Central memory CD8-positive, alpha-beta T cell (primary cell): ENCODE results near the gene IRF2.

Source experiments
- ATAC-seq: fragments of 150-1000 bp; cut with Tn5 transposase; replicated peaks from 2 replicates; pipeline ENCODE4 v1.10.0; 2022; ENCODE audit warnings: mild to moderate bottlenecking, moderate FRiP score, moderate number of reproducible peaks; ENCODE audit not compliant: poor library complexity, severe bottlenecking; ENCODE audit errors: extremely low read depth
- DNase-seq, 2 donors: peaks; one replicate each; pipeline ENCODE4 v3.0.0; 2021; ENCODE audit warnings: low spot score in 2 of 2
- H3K27ac Mint-ChIP-seq: one replicate; pipeline ENCODE4 v1.8.0; 2022; ENCODE audit warnings: low read depth, mild to moderate bottlenecking, moderate library complexity, mixed read lengths
- H3K27me3 Mint-ChIP-seq: one replicate; pipeline ENCODE4 v1.8.0; 2022; ENCODE audit warnings: mixed read lengths
- H3K36me3 Mint-ChIP-seq: one replicate; pipeline ENCODE4 v1.8.0; 2022; ENCODE audit warnings: mild to moderate bottlenecking, moderate library complexity, mixed read lengths; ENCODE audit not compliant: insufficient read depth
- H3K4me1 Mint-ChIP-seq: one replicate; pipeline ENCODE4 v1.8.0; 2022; ENCODE audit warnings: mixed read lengths
- H3K4me3 Mint-ChIP-seq: one replicate; pipeline ENCODE4 v1.8.0; 2022; ENCODE audit warnings: mild to moderate bottlenecking, moderate library complexity, mixed read lengths
- H3K9me3 Mint-ChIP-seq: one replicate; pipeline ENCODE4 v1.8.0; 2022; ENCODE audit warnings: mixed read lengths

IRF2 gene

DNA sequence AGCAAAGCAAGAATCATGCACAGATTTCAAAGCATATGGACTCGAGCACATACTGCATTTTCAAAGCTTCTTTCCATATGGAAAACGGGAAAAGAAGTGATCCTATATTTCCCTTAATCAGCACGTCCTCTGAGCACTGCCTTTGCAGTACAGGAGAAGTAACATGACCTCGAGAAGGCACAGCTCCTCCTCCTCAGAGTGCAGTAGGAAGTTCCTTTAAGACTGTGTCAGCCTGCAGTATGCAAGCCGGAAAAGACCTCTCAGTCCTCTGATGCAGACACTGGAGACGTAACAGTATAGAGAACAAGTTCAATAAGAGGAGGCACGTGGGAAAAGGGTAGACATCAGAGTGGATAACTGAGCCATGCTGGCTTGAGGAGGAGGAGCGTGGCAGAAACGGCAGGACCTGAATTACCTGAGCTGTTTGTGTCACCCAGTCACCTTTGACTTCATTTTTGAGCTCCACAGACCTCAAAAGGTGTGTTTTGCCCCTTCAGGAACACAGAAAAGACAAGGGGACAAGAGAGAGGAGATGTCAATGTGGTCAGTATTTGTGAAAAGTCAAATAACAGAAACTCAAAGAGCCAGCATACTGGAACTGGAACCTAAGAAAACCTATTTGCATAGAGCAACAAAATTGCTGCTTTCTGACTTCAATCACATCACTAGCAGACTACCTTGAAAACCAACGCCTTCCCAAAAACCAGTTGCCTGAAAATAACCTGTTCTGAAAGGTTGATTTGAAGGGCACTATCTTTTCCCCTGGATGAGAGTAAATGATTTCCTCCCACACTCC lies 20.8 kb downstream of the IRF2 start:
- H3K4me3 Mint-ChIP-seq = peak overlapping the region; percentile 54
- H3K9me3 Mint-ChIP-seq = no peaks in the 10 kb centered on the region
- peak; percentile 99 for ATAC-seq
- peaks cover 86% of the 10 kb centered on the region for H3K4me1 Mint-ChIP-seq
- H3K36me3 Mint-ChIP-seq = peaks cover 11% of the 10 kb centered on the region
- peak overlapping the region; percentile 87 for H3K27ac Mint-ChIP-seq
- no peaks in the 10 kb centered on the region for H3K27me3 Mint-ChIP-seq
- DNase-seq = peak in 1 of 2 donors; percentile 23

DNA sequence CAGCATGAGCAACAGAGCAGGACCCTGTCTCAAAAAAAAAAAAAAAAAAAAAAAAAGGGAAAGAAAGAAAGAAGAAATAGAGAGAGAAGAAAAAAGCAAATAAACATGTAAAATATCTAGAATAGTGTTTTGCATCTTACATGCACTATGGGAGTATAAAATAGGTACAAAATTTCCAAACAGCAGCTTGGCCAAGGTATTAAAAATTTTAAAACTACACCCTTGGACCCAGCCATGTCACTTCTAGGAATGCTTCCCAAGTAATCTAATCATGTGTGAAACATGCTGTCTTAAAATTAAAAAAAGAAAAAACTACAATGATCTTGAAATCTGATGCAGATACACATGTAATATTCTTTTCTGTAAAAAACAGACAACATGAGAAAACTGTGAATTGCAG lies 21.6 kb downstream of the IRF2 start:
- DNase-seq (no peak), ATAC-seq (no peak)
- Mint-ChIP-seq H3K4me3 (no peak overlapping the region), H3K36me3 (peaks cover 12% of the 10 kb centered on the region), H3K4me1 (peaks cover 86% of the 10 kb centered on the region), H3K27ac (no peak overlapping the region), H3K9me3 (no peaks in the 10 kb centered on the region), H3K27me3 (no peaks in the 10 kb centered on the region)

DNA sequence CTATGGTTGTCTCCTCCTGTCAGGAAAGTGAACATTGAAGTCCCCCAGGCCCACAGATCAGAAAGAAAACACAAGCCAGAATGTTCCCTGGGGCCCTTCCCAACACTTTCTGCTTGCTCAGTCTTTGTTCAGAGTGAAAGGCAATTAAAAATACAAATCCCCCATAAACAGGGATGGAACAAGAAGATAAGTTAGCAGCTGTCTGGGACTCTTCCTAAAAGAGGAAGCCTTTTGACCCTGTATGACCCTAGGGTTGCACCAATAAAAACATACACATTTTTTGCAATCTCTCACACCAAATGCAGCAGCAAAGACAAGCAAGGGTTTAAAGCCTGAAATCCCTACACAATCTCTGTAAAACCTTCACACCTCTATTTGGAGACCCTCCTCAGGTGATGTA lies 22.6 kb downstream of the IRF2 start:
- no peak for DNase-seq
- Mint-ChIP-seq H3K4me3 (no peak overlapping the region), H3K36me3 (peaks cover 16% of the 10 kb centered on the region), H3K9me3 (no peaks in the 10 kb centered on the region), H3K4me1 (peaks cover 86% of the 10 kb centered on the region), H3K27me3 (no peaks in the 10 kb centered on the region), H3K27ac (no peak overlapping the region)
- no peak for ATAC-seq

DNA sequence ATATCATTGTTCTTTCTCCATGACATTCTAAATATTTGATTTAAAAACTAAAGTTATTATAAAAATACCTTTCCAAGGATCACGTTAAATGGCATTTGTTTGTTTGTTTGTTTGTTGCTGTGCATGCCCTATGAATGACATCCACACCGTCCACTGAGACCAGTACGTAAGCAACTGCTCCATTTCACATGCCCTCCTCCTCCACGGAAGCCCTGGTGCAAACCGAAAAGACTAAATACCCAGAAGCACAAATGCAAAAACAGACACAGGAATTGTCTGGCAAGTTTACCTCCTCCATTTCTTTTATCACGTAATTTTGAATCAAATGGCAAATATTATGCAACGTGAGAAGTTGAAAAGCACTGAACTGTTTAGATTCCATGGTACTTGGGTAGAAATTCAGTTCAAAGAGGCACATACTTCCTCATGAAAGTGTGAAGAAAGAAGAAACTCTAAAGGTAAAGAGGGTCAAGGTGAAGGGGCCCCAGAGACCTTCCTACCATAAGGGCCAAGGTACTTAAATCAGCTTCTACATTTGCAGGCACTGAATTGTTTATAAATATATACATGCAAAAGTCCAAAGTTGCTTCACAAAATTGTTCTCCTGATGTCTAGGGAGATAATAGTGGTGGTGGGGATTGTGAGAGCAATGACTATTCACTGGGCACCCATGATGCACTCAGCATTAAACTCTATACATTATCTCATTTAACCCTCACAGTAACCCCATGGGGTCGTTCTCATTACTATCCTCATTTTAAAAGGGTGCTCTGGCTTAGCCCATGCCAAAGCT lies 23.4 kb downstream of the IRF2 start:
- no peak for DNase-seq
- Mint-ChIP-seq H3K4me3 (no peak overlapping the region), H3K27me3 (no peaks in the 10 kb centered on the region), H3K9me3 (no peaks in the 10 kb centered on the region), H3K36me3 (peaks cover 18% of the 10 kb centered on the region), H3K4me1 (peaks cover 89% of the 10 kb centered on the region), H3K27ac (no peak overlapping the region)
- ATAC-seq = no peak

DNA sequence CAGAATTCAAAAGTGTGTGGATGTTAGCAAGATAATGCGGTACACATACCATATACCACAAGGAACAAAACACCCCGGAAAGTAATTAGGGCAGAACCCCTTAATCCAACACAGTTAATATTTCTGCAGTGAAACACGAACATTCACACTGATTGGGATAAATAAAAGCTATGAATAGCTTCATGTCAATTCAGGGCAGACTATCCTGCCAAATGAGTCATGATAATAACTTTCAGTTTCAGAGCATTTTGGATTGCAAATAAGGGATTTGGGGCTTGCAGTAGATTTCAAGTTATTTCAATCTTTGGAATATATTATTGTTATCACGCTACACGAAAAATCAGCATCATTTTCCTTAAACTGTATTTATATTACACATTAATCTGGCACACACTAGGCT lies 24.3 kb downstream of the IRF2 start:
- DNase-seq = no peak
- Mint-ChIP-seq H3K36me3 (peaks cover 18% of the 10 kb centered on the region), H3K4me3 (peak overlapping the region; percentile 7), H3K9me3 (no peaks in the 10 kb centered on the region), H3K4me1 (peaks cover 87% of the 10 kb centered on the region), H3K27me3 (no peaks in the 10 kb centered on the region), H3K27ac (peak overlapping the region; percentile 90)
- ATAC-seq = no peak

DNA sequence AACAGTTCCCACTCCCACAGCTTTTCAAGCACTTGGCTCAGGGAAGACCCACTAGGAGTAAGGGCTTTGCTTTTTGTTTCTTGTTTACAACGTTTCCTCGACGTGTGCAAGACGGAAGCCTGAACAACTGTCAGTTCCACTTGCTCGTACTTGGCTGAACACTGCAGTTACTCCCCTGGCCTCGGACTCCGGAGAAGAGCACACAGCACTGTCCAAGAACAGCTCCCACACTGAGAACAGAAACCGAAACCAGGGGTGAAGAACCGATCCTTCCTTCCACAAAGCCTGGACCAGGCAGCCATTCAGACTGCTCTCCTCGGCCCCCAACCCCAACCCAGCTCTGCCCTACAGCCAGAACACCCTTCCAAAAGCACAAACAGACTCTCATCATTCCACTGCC lies 25.5 kb downstream of the IRF2 start:
- Mint-ChIP-seq H3K4me3 (peak overlapping the region; percentile 80), H3K36me3 (peaks cover 17% of the 10 kb centered on the region), H3K27me3 (no peaks in the 10 kb centered on the region), H3K9me3 (no peaks in the 10 kb centered on the region), H3K4me1 (peaks cover 87% of the 10 kb centered on the region), H3K27ac (peak overlapping the region; percentile 90)
- peak; percentile 17 for ATAC-seq
- no peak for DNase-seq

DNA sequence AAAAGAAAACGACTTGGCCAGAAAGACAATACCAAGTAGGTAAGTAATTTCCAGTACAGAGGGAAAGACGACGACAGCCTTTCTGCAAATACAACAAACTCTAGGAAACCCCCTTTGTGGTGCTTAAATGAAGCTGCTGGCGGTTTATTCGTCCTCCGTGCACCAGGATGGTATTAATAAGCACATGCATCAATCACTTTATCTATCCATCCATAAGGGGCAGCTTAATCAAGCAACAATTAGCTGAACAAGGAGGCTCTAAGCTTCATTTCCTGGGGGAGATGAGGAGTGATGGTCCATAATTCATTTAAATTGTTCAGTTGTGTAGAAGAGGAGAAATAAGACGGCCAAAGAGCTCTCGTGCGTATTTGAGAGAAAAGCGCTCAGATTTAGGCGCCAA lies 26.2 kb downstream of the IRF2 start:
- DNase-seq = no peak
- H3K27ac Mint-ChIP-seq = peak overlapping the region; percentile 90
- H3K4me3 Mint-ChIP-seq = peak overlapping the region; percentile 80
- ATAC-seq = no peak
- peaks cover 87% of the 10 kb centered on the region for H3K4me1 Mint-ChIP-seq
- H3K9me3 Mint-ChIP-seq = no peaks in the 10 kb centered on the region
- H3K27me3 Mint-ChIP-seq = no peaks in the 10 kb centered on the region
- H3K36me3 Mint-ChIP-seq = peaks cover 17% of the 10 kb centered on the region

DNA sequence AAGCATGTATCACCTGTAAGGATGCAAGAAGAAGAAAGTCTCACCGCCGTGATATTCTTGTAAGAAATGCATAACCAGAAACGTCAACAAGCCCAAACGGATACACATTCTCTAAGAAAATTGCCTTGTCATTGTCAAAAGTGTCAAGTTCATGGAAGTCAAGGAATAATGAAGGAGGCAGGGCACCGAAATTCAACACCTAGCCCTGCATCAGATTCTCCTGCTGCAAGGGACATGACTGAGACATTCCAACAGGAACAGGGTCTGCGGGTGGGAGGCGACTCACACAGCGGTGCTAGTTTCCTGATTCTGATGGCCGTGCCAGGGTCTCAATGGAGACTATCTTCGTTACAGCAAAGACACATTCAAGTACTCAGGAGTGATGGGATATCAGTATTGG lies 26.7 kb downstream of the IRF2 start:
- ATAC-seq (no peak), DNase-seq (no peak)
- Mint-ChIP-seq H3K27ac (peak overlapping the region; percentile 90), H3K36me3 (peaks cover 17% of the 10 kb centered on the region), H3K4me3 (peak overlapping the region; percentile 80), H3K9me3 (no peaks in the 10 kb centered on the region), H3K27me3 (no peaks in the 10 kb centered on the region), H3K4me1 (peaks cover 92% of the 10 kb centered on the region)

DNA sequence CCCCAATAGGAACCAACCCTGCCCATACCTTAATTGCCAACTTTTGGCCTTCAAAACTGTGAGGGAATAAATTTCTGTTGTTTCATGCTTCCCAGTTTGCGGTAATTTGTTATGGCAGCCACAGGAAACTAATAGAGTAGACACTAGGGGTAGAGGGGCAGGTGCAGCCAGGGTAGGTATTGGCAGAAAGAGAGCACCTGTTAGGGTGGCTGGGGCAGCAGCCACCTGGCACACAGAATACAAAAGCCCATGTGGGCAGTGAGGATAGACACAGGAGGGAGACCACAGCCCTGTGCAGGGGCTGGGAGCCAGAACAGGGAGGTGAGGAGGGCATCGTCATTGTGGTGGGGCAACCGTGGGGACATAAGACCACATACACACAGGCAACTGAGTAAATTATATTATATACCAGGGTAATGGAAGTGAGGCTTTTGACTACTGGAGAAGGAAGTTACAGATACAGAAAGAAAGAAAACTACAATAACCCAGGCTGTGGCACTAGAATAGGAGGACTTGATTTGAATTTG lies 28.2 kb downstream of the IRF2 start:
- Mint-ChIP-seq H3K4me3 (peak overlapping the region; percentile 30), H3K4me1 (peaks cover 94% of the 10 kb centered on the region), H3K9me3 (no peaks in the 10 kb centered on the region), H3K27ac (peak overlapping the region; percentile 82), H3K27me3 (no peaks in the 10 kb centered on the region), H3K36me3 (peaks cover 10% of the 10 kb centered on the region)
- ATAC-seq (no peak), DNase-seq (no peak)

DNA sequence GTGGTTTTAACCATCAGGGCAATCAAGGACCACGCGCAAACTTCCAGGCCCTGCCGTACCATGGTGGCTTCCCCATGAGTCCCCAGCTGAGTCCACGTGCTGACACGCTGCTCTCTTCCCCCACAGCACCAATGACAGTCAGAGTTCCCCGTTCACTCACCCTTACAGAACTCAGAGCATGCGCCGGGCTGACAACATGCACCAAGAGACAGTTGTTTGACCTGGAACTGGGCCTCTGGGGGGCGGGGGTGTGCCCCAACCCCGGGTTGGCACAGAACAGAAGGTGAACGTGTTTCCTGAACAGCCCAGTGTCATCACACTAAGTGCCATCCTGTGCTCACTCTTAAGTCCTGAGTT lies 29.4 kb downstream of the IRF2 start:
- H3K36me3 Mint-ChIP-seq = peaks cover 10% of the 10 kb centered on the region
- H3K4me3 Mint-ChIP-seq = peak overlapping the region; percentile 50
- peaks cover 98% of the 10 kb centered on the region for H3K4me1 Mint-ChIP-seq
- peak overlapping the region; percentile 64 for H3K27ac Mint-ChIP-seq
- peak; percentile 63 for ATAC-seq
- H3K27me3 Mint-ChIP-seq = no peaks in the 10 kb centered on the region
- no peak for DNase-seq
- H3K9me3 Mint-ChIP-seq = no peaks in the 10 kb centered on the region

DNA sequence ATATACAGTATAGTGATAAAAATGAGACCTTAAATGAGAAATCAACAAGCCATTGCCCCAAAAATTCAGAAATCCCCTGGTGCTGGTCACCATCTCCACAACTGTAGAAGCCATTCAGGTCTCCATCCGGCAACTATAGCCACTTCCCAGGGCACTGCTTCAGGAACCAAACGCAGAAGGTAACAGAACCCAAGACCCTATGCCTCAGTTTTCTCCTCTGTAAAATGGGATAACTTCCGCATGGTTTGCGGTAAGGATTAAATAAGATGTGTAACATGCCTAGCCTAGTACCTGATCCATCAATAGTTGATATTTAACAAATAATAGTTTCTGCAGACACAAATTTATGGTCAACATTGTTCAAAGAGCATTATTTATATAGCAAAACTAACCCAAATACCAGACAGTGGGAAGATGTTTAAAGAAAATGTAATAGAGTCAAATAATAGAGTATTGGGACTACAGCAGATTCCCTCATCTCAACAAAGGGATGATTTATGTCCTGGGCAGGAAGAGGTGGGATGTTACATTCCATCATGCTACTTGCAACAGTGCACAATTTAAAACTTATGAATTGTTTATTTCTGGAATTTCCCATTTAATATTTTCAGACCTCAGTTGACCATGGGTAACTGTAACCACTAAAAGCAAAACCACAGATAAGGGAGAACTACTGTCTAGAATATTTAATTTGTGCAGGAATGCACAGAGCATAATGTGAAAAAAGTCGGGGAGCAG lies 30.0 kb downstream of the IRF2 start:
- Mint-ChIP-seq H3K27ac (peak overlapping the region; percentile 64), H3K36me3 (peaks cover 10% of the 10 kb centered on the region), H3K9me3 (no peaks in the 10 kb centered on the region), H3K27me3 (no peaks in the 10 kb centered on the region), H3K4me1 (peaks cover 97% of the 10 kb centered on the region), H3K4me3 (peak overlapping the region; percentile 50)
- ATAC-seq (no peak), DNase-seq (no peak)

DNA sequence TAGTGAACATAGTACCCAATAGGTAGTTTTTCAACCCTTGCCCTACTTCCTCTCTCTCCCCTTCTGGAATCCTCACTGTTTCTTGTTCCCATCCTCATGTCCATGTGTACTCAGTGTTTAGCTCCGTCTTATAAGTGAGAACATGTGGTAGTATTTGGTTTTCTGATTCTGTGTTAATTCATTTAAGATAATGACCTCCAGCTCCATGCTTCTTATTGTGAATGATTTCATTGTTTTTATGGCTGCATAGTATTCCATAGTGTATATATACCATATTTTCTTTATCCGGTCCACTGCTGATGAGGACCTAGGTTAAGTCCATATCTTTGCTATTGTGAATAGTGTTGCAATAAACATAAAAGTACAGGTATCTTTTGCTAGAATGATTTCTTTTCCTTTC lies 31.0 kb downstream of the IRF2 start:
- Mint-ChIP-seq H3K27ac (no peak overlapping the region), H3K4me3 (no peak overlapping the region), H3K4me1 (peaks cover 91% of the 10 kb centered on the region), H3K27me3 (no peaks in the 10 kb centered on the region), H3K9me3 (no peaks in the 10 kb centered on the region), H3K36me3 (peaks cover 7% of the 10 kb centered on the region)
- ATAC-seq (no peak), DNase-seq (no peak)
